ENCODE data around the gene UBE3B. TPM values are rescaled to one million over a fixed set of nuclear protein-coding genes. Genes with fewer than 3 reads are reported as not detected.

The UBE3B gene
- polyA plus RNA-seq, 1 donor (not counting 4 experiments of a cell fraction or from before 2014, with no cell fraction given) = 27.1 TPM

- TF ChIP-seq CTCF (optimal IDR thresholded peaks at IDR 0.05 in 1 of 3, IDR thresholded peaks at IDR 0.05 in 1 of 3, conservative IDR thresholded peaks at IDR 0.05 in 1 of 3; ENCODE audit: extremely low read depth in 1 of 3, insufficient read depth in 2 of 3, low read length in 3 of 3) (no peak), EZH2 (IDR thresholded peaks at IDR 0.05; ENCODE audit: low read length) (no peak)
- Histone ChIP-seq H3K9me3 (ENCODE audit: control insufficient read depth, low read depth, low read length) (no peaks in the 10 kb centered on the region), H3K4me3 (ENCODE audit: control insufficient read depth in 2 of 3, extremely low read depth in 1 of 3, insufficient read depth in 2 of 3, low read depth in 1 of 3, low read length in 3 of 3) (no peak overlapping the region), H3K4me1 (ENCODE audit: control insufficient read depth, extremely low read depth, insufficient read depth, low read length) (no peaks in the 10 kb centered on the region), H3K27me3 (ENCODE audit: control insufficient read depth, extremely low read depth, insufficient read depth, low read length) (no peaks in the 10 kb centered on the region), H3K79me2 (ENCODE audit: control insufficient read depth, insufficient read depth, low read length) (no peaks in the 10 kb centered on the region), H3K27ac (ENCODE audit: control insufficient read depth, insufficient read depth, low read length) (no peak overlapping the region), H3K9me1 (ENCODE audit: control insufficient read depth, extremely low read depth, insufficient read depth, low read length) (no peaks in the 10 kb centered on the region), H3K4me2 (ENCODE audit: control insufficient read depth, extremely low read depth, insufficient read depth, low read depth, low read length) (no peak overlapping the region), H4K20me1 (ENCODE audit: control insufficient read depth, extremely low read depth, insufficient read depth, low read length) (no peaks in the 10 kb centered on the region), H2AFZ (ENCODE audit: control insufficient read depth, low read length) (no peak overlapping the region), H3K9ac (ENCODE audit: control insufficient read depth, extremely low read depth, insufficient read depth, low read length) (no peak overlapping the region), H3K36me3 (ENCODE audit: control insufficient read depth in 2 of 2, extremely low read depth in 1 of 2, insufficient read depth in 2 of 2, low read length in 2 of 2) (peaks cover 12 to 26% of the 10 kb centered on the region in 2 experiments)
- FAIRE-seq = no peak
- no peak for DNase-seq (ENCODE audit: low read depth, low spot score)
- dilution Hi-C loops (cut with MboI; ENCODE audit: extremely low pct_ligation_motif_present, low sequenced_read_pairs) = loop anchor here (25.0 kb wide), 1 partner anchor 260 kb away; no protein-coding TSS in a partner anchor
Measured at GRCh38 chr12:109527489-109528123, 50.2 kb downstream of the UBE3B start.

GRCh38 chr12:109529691-109530640, 52.5 kb downstream of the UBE3B start:
- dilution Hi-C loops (cut with MboI; ENCODE audit: extremely low pct_ligation_motif_present, low sequenced_read_pairs) = loop anchor here (25.0 kb wide), 1 partner anchor 257 kb away; no protein-coding TSS in a partner anchor
- H3K4me1 ChIP-seq (ENCODE audit: control insufficient read depth, extremely low read depth, insufficient read depth, low read length) = peaks cover 2% of the 10 kb centered on the region
- H3K27ac ChIP-seq (ENCODE audit: control insufficient read depth, insufficient read depth, low read length) = no peak overlapping the region
- H3K9ac ChIP-seq (ENCODE audit: control insufficient read depth, extremely low read depth, insufficient read depth, low read length) = no peak overlapping the region
- H3K27me3 ChIP-seq (ENCODE audit: control insufficient read depth, extremely low read depth, insufficient read depth, low read length) = no peaks in the 10 kb centered on the region
- no peaks in the 10 kb centered on the region for H3K9me3 ChIP-seq (ENCODE audit: control insufficient read depth, low read depth, low read length)
- no peaks in the 10 kb centered on the region for H3K9me1 ChIP-seq (ENCODE audit: control insufficient read depth, extremely low read depth, insufficient read depth, low read length)
- H4K20me1 ChIP-seq (ENCODE audit: control insufficient read depth, extremely low read depth, insufficient read depth, low read length) = no peaks in the 10 kb centered on the region
- DNase-seq (ENCODE audit: low read depth, low spot score) = no peak
- no peak overlapping the region for H3K4me3 ChIP-seq (ENCODE audit: control insufficient read depth in 2 of 3, extremely low read depth in 1 of 3, insufficient read depth in 2 of 3, low read depth in 1 of 3, low read length in 3 of 3)
- TF ChIP-seq EZH2 (IDR thresholded peaks at IDR 0.05; ENCODE audit: low read length) (no peak), CTCF (optimal IDR thresholded peaks at IDR 0.05 in 1 of 3, IDR thresholded peaks at IDR 0.05 in 1 of 3, conservative IDR thresholded peaks at IDR 0.05 in 1 of 3; ENCODE audit: extremely low read depth in 1 of 3, insufficient read depth in 2 of 3, low read length in 3 of 3) (no peak)
- H2AFZ ChIP-seq (ENCODE audit: control insufficient read depth, low read length) = no peak overlapping the region
- peaks cover 2 to 14% of the 10 kb centered on the region in 2 experiments for H3K36me3 ChIP-seq (ENCODE audit: control insufficient read depth in 2 of 2, extremely low read depth in 1 of 2, insufficient read depth in 2 of 2, low read length in 2 of 2)
- no peaks in the 10 kb centered on the region for H3K79me2 ChIP-seq (ENCODE audit: control insufficient read depth, insufficient read depth, low read length)
- H3K4me2 ChIP-seq (ENCODE audit: control insufficient read depth, extremely low read depth, insufficient read depth, low read depth, low read length) = no peak overlapping the region
- FAIRE-seq = no peak
